HCT116 (cell line): Measurements from ENCODE around the gene OTP. TPM values are rescaled to one million over a fixed set of nuclear protein-coding genes. Genes with fewer than 3 reads are reported as not detected.
"Not testable (repeated sequence)": the region's sequence is repeated elsewhere in the genome, so short reads cannot be mapped to it uniquely, and the experiment has no call there.

Experiments
- ATAC-seq: fragments of 200-7000 bp; cut with Tn5 transposase; 2 replicates; pipeline ENCODE4 v1.9.1; 2020; ENCODE audit warnings: mild to moderate bottlenecking, moderate library complexity
- BruUV-seq: library from RNA; stranded (reverse); fragments of 400-500 nt; replicated peaks from 2 replicates; lab custom pipeline; 2021; lab: Mats Ljungman, UMichigan
- CTCF ChIA-PET: fragments of 300-600 bp; sonication (Branson Sonifier 250); formaldehyde crosslinking; loops from one replicate; lab custom pipeline; 2021; ENCODE audit warnings: antibody characterized with exemption; lab: Charles Lee
- POLR2A ChIA-PET: fragments of 300-600, 350-600 bp; sonication (Branson Sonifier 250); formaldehyde crosslinking; loops from one replicate; lab custom pipeline; 2021; ENCODE audit warnings: antibody characterized with exemption; lab: Charles Lee
- RAD21 ChIA-PET, 2 experiments: fragments of 300-600 bp; sonication (Branson Sonifier 250); formaldehyde crosslinking; loops; one replicate each; lab custom pipeline; 2023; ENCODE audit warnings: low total read pairs in 2 of 2; ENCODE audit not compliant: uncharacterized antibody in 2 of 2, unreplicated experiment in 2 of 2, low non-redundant PET in 1 of 2; lab: Charles Lee
- DNase-seq: peaks from one replicate; pipeline ENCODE4 v3.0.0-alpha.2; 2010; ENCODE audit warnings: low read depth, low spot score
- H2AFZ ChIP-seq: fragments of 200-600 bp; shearing (Covaris generic), sonication (generic); 2 replicates; pipeline ENCODE4 v1.6.1; 2017; ENCODE audit warnings: low read depth, mixed run types, mixed read lengths, antibody characterized with exemption, low read length; ENCODE audit not compliant: poor library complexity, severe bottlenecking
- H3K27ac ChIP-seq: 2 replicates; pipeline ENCODE4 v1.5.1; 2012; ENCODE audit warnings: low read depth, low read length
- H3K27me3 ChIP-seq: fragments of 200-600 bp; sonication (generic); 2 replicates; pipeline ENCODE4 v1.6.1; 2016; ENCODE audit warnings: mixed run types, low read length, mixed read lengths; ENCODE audit not compliant: insufficient read depth
- H3K36me3 ChIP-seq, 2 experiments: fragments of 200-500 bp in 1 of 2; fragments of 200-600 bp in 1 of 2; sonication (Bioruptor generic) in 1 of 2; sonication (generic) in 1 of 2; 2 replicates each; pipeline versions ENCODE4 v1.5.1 to v1.6.1; 2014 to 2016; ENCODE audit warnings: low read length in 2 of 2, inconsistent platforms in 1 of 2, mixed read lengths in 1 of 2, mixed run types in 1 of 2; ENCODE audit not compliant: insufficient read depth in 2 of 2, control insufficient read depth in 1 of 2
- H3K4me1 ChIP-seq, 2 experiments: fragments of 200-600 bp in 1 of 2; sonication (generic) in 1 of 2; 2 replicates each; pipeline versions ENCODE4 v1.5.1 to v1.6.1; 2012 to 2017; ENCODE audit warnings: low read length in 2 of 2, inconsistent platforms in 1 of 2, mild to moderate bottlenecking in 1 of 2, mixed read lengths in 1 of 2, mixed run types in 1 of 2, moderate library complexity in 1 of 2; ENCODE audit not compliant: insufficient read depth in 2 of 2, control insufficient read depth in 1 of 2
- H3K4me2 ChIP-seq: fragments of 200-600 bp; sonication (generic); 2 replicates; pipeline ENCODE4 v1.6.1; 2017; ENCODE audit warnings: mixed run types, low read length, mixed read lengths
- H3K4me3 ChIP-seq, 2 experiments: fragments of 200-600 bp in 1 of 2; sonication (generic) in 1 of 2; replicated peaks in 1 of 2; 2 replicates each; pipeline ENCODE4 v1.5.1; 2011 to 2016; ENCODE audit warnings: low read length in 2 of 2, control low read depth in 1 of 2, low read depth in 1 of 2, mild to moderate bottlenecking in 1 of 2, mixed read lengths in 1 of 2, mixed run types in 1 of 2
- H3K79me2 ChIP-seq: fragments of 200-600 bp; sonication (generic); 2 replicates; pipeline ENCODE4 v1.6.1; 2017; ENCODE audit warnings: mild to moderate bottlenecking, mixed run types, low read length, moderate library complexity, mixed read lengths; ENCODE audit not compliant: insufficient read depth
- H3K9ac ChIP-seq: fragments of 200-600 bp; sonication (generic); 2 replicates; pipeline ENCODE4 v1.6.1; 2016; ENCODE audit warnings: low read length, mixed read lengths
- H3K9me2 ChIP-seq: fragments of 200-600 bp; sonication (generic), shearing (Covaris generic); 2 replicates; pipeline ENCODE4 v1.6.1; 2017; ENCODE audit warnings: mixed run types, mild to moderate bottlenecking, moderate library complexity; ENCODE audit not compliant: insufficient read depth
- H3K9me3 ChIP-seq, 2 experiments: fragments of 200-500 bp in 1 of 2; fragments of 200-600 bp in 1 of 2; sonication (Bioruptor generic) in 1 of 2; sonication (generic) in 1 of 2; 2 replicates each; pipeline ENCODE4 v1.6.1; 2014 to 2017; ENCODE audit warnings: low read length in 2 of 2, mixed read lengths in 2 of 2, inconsistent platforms in 1 of 2, low read depth in 1 of 2, mild to moderate bottlenecking in 1 of 2, mixed run types in 1 of 2, moderate library complexity in 1 of 2; ENCODE audit not compliant: control insufficient read depth in 1 of 2, insufficient read depth in 1 of 2
- H4K20me1 ChIP-seq: fragments of 200-600 bp; sonication (generic), shearing (Covaris generic); 2 replicates; pipeline ENCODE4 v1.6.1; 2017; ENCODE audit warnings: mixed run types, mild to moderate bottlenecking, moderate library complexity; ENCODE audit not compliant: insufficient read depth
- CBX3 ChIP-seq: IDR thresholded peaks from 2 replicates; pipeline ENCODE4 v1.6.1; 2012; ENCODE audit warnings: low read depth
- EGR1 ChIP-seq: IDR thresholded peaks from 2 replicates; pipeline ENCODE4 v1.6.1; 2012; ENCODE audit warnings: low read depth
- ELF1 ChIP-seq: IDR thresholded peaks from 2 replicates; pipeline ENCODE4 v1.6.1; 2012; ENCODE audit warnings: low read depth, borderline replicate concordance
- FOSL1 ChIP-seq: IDR thresholded peaks from 2 replicates; pipeline ENCODE4 v1.6.1; 2012; ENCODE audit warnings: low read depth
- POLR2A ChIP-seq: IDR thresholded peaks from 2 replicates; pipeline ENCODE4 v1.7.0; 2011; ENCODE audit warnings: borderline replicate concordance; ENCODE audit not compliant: insufficient read depth, insufficient read length; ENCODE audit errors: extremely low read depth
- POLR2AphosphoS5 ChIP-seq: IDR thresholded peaks from 2 replicates; pipeline ENCODE4 v1.6.1; 2011; ENCODE audit warnings: mild to moderate bottlenecking, low read depth, low read length, moderate library complexity
- RAD21 ChIP-seq: IDR thresholded peaks from 2 replicates; pipeline ENCODE4 v1.6.1; 2012; ENCODE audit warnings: low read depth, mild to moderate bottlenecking
- REST ChIP-seq: IDR thresholded peaks from 2 replicates; pipeline ENCODE4 v1.6.1; 2012; ENCODE audit warnings: low read depth
- SIN3A ChIP-seq: IDR thresholded peaks from 2 replicates; pipeline ENCODE4 v1.6.1; 2012; ENCODE audit warnings: low read depth
- SP1 ChIP-seq: IDR thresholded peaks from 2 replicates; pipeline ENCODE4 v1.6.1; 2012; ENCODE audit warnings: low read depth
- SRF ChIP-seq: IDR thresholded peaks from 2 replicates; pipeline ENCODE4 v1.6.1; 2012; ENCODE audit warnings: low read depth
- TCF7L2 ChIP-seq: IDR thresholded peaks from 2 replicates; pipeline ENCODE4 v1.7.0; 2011; ENCODE audit warnings: borderline replicate concordance, inconsistent platforms; ENCODE audit not compliant: insufficient read depth, insufficient read length; ENCODE audit errors: extremely low read depth
- YY1 ChIP-seq: IDR thresholded peaks from 2 replicates; pipeline ENCODE4 v1.6.1; 2011; ENCODE audit warnings: low read length, low read depth, moderate library complexity, mild to moderate bottlenecking; ENCODE audit not compliant: insufficient replicate concordance; ENCODE audit errors: extremely low read depth
- ZBTB33 ChIP-seq: IDR thresholded peaks from 2 replicates; pipeline ENCODE4 v1.6.1; 2011; ENCODE audit warnings: mild to moderate bottlenecking, low read length, moderate library complexity; ENCODE audit not compliant: insufficient replicate concordance; ENCODE audit errors: extremely low read depth
- ZFX ChIP-seq: fragments of 450-650 bp; IDR thresholded peaks from 2 replicates; pipeline ENCODE4 v1.6.1; 2017
- ZNF274 ChIP-seq: fragments of 200-500 bp; sonication (Bioruptor generic); IDR thresholded peaks from 2 replicates; pipeline ENCODE4 v1.6.1; 2014; ENCODE audit warnings: mild to moderate bottlenecking, low read depth, low read length, inconsistent platforms
- intact Hi-C: fragments of 100-400 bp; cut with micrococcal nuclease; formaldehyde crosslinking; loops from 2 replicates; pipeline ENCODE4 v1.10.0; 2022
- total RNA-seq: library from RNA; stranded (reverse); gene quantifications from one replicate; pipeline ENCODE4 v1.2.1, GENCODE V29; 2021; ENCODE audit not compliant: unreplicated experiment
- TF ChIP-seq, protein P1 (sequence below): IDR thresholded peaks from 2 replicates; pipeline ENCODE4 v1.6.1; 2012

OTP gene
- total RNA-seq, 1 experiment from 2014 or later: 0.07 TPM

DNA sequence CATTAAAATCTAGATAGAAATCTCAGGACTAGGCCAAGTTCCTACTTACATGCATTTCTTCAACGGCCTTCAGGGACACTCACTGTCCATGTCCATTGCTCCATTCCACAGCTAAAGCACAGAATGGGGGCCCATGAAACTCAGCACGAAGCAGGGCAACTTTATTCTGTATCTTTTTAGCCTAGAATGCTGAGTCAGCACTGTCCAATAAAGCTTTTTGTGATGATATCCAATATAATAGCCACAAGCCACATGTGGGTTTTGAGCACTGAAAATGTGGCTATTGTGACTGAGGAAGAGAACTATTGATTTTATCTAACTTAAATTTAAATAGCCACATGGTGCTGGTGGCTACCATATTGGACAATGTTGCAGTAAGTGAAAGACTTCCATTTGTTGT is 21.6 kb downstream of the OTP start:
- ChIA-PET POLR2A (no interaction called here), CTCF (no interaction called here), RAD21 (no interaction called here)
- TF ChIP-seq, protein P1, sequence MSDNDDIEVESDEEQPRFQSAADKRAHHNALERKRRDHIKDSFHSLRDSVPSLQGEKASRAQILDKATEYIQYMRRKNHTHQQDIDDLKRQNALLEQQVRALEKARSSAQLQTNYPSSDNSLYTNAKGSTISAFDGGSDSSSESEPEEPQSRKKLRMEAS: no peak
- TF ChIP-seq REST (no peak), SIN3A (no peak), POLR2AphosphoS5 (no peak), SRF (no peak), RAD21 (no peak), ZNF274 (no peak), SP1 (no peak), POLR2A (no peak), EGR1 (no peak), YY1 (no peak), FOSL1 (no peak), TCF7L2 (no peak), ELF1 (no peak), CBX3 (no peak), ZBTB33 (no peak), ZFX (no peak)
- H3K4me3 ChIP-seq: no peak overlapping the region
- DNase-seq (no peak), ATAC-seq (no peak)
- H4K20me1 ChIP-seq: no peaks in the 10 kb centered on the region
- H3K9me3 ChIP-seq: no peaks in the 10 kb centered on the region
- no peak overlapping the region for H3K27ac ChIP-seq
- H3K4me1 ChIP-seq: peaks cover 5 to 9% of the 10 kb centered on the region in 2 experiments; a peak in 3 of 4 replicates
- no peak overlapping the region for H3K4me2 ChIP-seq
- H3K9ac ChIP-seq: no peak overlapping the region
- H3K27me3 ChIP-seq: no peaks in the 10 kb centered on the region
- no peak overlapping the region for H2AFZ ChIP-seq
- H3K9me2 ChIP-seq: no peaks in the 10 kb centered on the region
- BruUV-seq: no TSS peak
- H3K79me2 ChIP-seq: no peaks in the 10 kb centered on the region
- intact Hi-C loops: no loop called here
- no peaks in the 10 kb centered on the region for H3K36me3 ChIP-seq

DNA sequence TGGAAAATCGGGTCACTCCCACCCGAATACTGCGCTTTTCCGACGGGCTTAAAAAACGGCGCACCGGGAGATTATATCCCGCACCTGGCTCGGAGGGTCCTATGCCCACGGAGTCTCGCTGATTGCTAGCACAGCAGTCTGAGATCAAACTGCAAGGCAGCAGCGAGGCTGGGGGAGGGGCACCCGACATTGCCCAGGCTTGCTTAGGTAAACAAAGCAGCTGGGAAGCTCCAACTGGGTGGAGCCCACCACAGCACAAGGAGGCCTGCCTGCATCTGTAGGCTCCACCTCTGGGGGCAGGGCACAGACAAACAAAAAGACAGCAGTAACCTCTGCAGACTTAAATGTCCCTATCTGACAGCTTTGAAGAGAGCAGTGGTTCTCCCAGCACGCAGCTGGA is 29.6 kb downstream of the OTP start:
- H3K27ac ChIP-seq, H3K9me3 ChIP-seq, H3K4me2 ChIP-seq, H4K20me1 ChIP-seq, H3K36me3 ChIP-seq, H3K79me2 ChIP-seq, BruUV-seq, CTCF ChIA-PET, DNase-seq, intact Hi-C loops, H3K4me1 ChIP-seq, H2AFZ ChIP-seq, H3K4me3 ChIP-seq, H3K27me3 ChIP-seq, ATAC-seq, H3K9ac ChIP-seq, POLR2A ChIA-PET, RAD21 ChIA-PET, H3K9me2 ChIP-seq: not testable (repeated sequence)
